Kasumi-1 (cell line): ENCODE results near the gene NCKAP5L.

Experiments
- DNase-seq, 2 experiments: peaks; one replicate each; lab custom pipeline; 2025; lab: John Stamatoyannopoulos, UW

Gene NCKAP5L

GRCh38 chr12:49823350-49823749 lies 4.9 kb downstream of the NCKAP5L start:
- no peak for DNase-seq

- no peak for DNase-seq
Measured at GRCh38 chr12:49821373-49822287, 6.6 kb downstream of the NCKAP5L start.

GRCh38 chr12:49819786-49820185 lies 8.4 kb downstream of the NCKAP5L start:
- no peak for DNase-seq

- no peak for DNase-seq
Measured at GRCh38 chr12:49818241-49818895, 9.8 kb downstream of the NCKAP5L start.

GRCh38 chr12:49813131-49813530 lies 15.1 kb downstream of the NCKAP5L start:
- no peak for DNase-seq

GRCh38 chr12:49811961-49812401 lies 16.2 kb downstream of the NCKAP5L start:
- DNase-seq = no peak

- DNase-seq = no peak
Measured at GRCh38 chr12:49811136-49811535, 17.1 kb downstream of the NCKAP5L start.

GRCh38 chr12:49809906-49810389 lies 18.3 kb downstream of the NCKAP5L start:
- DNase-seq = no peak

- no peak for DNase-seq
Measured at GRCh38 chr12:49809381-49809905, 18.8 kb downstream of the NCKAP5L start.

GRCh38 chr12:49808686-49809380 lies 19.4 kb downstream of the NCKAP5L start:
- no peak for DNase-seq

GRCh38 chr12:49807991-49808580 lies 20.1 kb downstream of the NCKAP5L start:
- no peak for DNase-seq

GRCh38 chr12:49806877-49807276 lies 21.3 kb downstream of the NCKAP5L start:
- no peak for DNase-seq

- no peak for DNase-seq
Measured at GRCh38 chr12:49806321-49806813, 21.8 kb downstream of the NCKAP5L start.

- DNase-seq = no peak
Measured at GRCh38 chr12:49805409-49805808, 22.8 kb downstream of the NCKAP5L start.

GRCh38 chr12:49804821-49805220 lies 23.4 kb downstream of the NCKAP5L start:
- no peak for DNase-seq

- no peak for DNase-seq
Measured at GRCh38 chr12:49803693-49804450, 24.3 kb downstream of the NCKAP5L start.

GRCh38 chr12:49801141-49802063 lies 26.8 kb downstream of the NCKAP5L start:
- DNase-seq = no peak

GRCh38 chr12:49800421-49801140 lies 27.6 kb downstream of the NCKAP5L start:
- no peak for DNase-seq

- DNase-seq = no peak
Measured at GRCh38 chr12:49798934-49799333, 29.3 kb downstream of the NCKAP5L start.
